ENCODE data around the gene GALNT11.
"Not testable (repeated sequence)": the region's sequence is repeated elsewhere in the genome, so short reads cannot be mapped to it uniquely, and the experiment has no call there.

GALNT11 gene

GRCh38 chr7:152074673-152075072 is 49.2 kb downstream of the GALNT11 start:
- DNase-seq (ENCODE audit: low read depth, low spot score): no peak

- DNase-seq (ENCODE audit: low read depth, low spot score): not testable (repeated sequence)
Measured at GRCh38 chr7:152075379-152075778, 49.9 kb downstream of the GALNT11 start.

- no peak for DNase-seq (ENCODE audit: low read depth, low spot score)
Measured at GRCh38 chr7:152076324-152076821, 50.9 kb downstream of the GALNT11 start.

GRCh38 chr7:152076940-152077933 is 51.8 kb downstream of the GALNT11 start:
- no peak for DNase-seq (ENCODE audit: low read depth, low spot score)

- DNase-seq (ENCODE audit: low read depth, low spot score): no peak
Measured at GRCh38 chr7:152078025-152078424, 52.6 kb downstream of the GALNT11 start.

- no peak for DNase-seq (ENCODE audit: low read depth, low spot score)
Measured at GRCh38 chr7:152078786-152079185, 53.3 kb downstream of the GALNT11 start.

- no peak for DNase-seq (ENCODE audit: low read depth, low spot score)
Measured at GRCh38 chr7:152081088-152081487, 55.6 kb downstream of the GALNT11 start.

- DNase-seq (ENCODE audit: low read depth, low spot score): not testable (repeated sequence)
Measured at GRCh38 chr7:152082073-152082721, 56.7 kb downstream of the GALNT11 start.

- no peak for DNase-seq (ENCODE audit: low read depth, low spot score)
Measured at GRCh38 chr7:152085131-152085530, 59.7 kb downstream of the GALNT11 start.

- DNase-seq (ENCODE audit: low read depth, low spot score): no peak
Measured at GRCh38 chr7:152086513-152086912, 61.0 kb downstream of the GALNT11 start.

- no peak for DNase-seq (ENCODE audit: low read depth, low spot score)
Measured at GRCh38 chr7:152089183-152089582, 63.7 kb downstream of the GALNT11 start.

- no peak for DNase-seq (ENCODE audit: low read depth, low spot score)
Measured at GRCh38 chr7:152090747-152091146, 65.3 kb downstream of the GALNT11 start.

- no peak for DNase-seq (ENCODE audit: low read depth, low spot score)
Measured at GRCh38 chr7:152093717-152094116, 68.2 kb downstream of the GALNT11 start.

- DNase-seq (ENCODE audit: low read depth, low spot score): no peak
Measured at GRCh38 chr7:152095771-152096170, 70.3 kb downstream of the GALNT11 start.

- no peak for DNase-seq (ENCODE audit: low read depth, low spot score)
Measured at GRCh38 chr7:152097330-152097729, 71.9 kb downstream of the GALNT11 start.

GRCh38 chr7:152103066-152103465 is 77.6 kb downstream of the GALNT11 start:
- no peak for DNase-seq (ENCODE audit: low read depth, low spot score)

- no peak for DNase-seq (ENCODE audit: low read depth, low spot score)
Measured at GRCh38 chr7:152103691-152104090, 78.2 kb downstream of the GALNT11 start.

- no peak for DNase-seq (ENCODE audit: low read depth, low spot score)
Measured at GRCh38 chr7:152105205-152105604, 79.7 kb downstream of the GALNT11 start.

- no peak for DNase-seq (ENCODE audit: low read depth, low spot score)
Measured at GRCh38 chr7:152106990-152107389, 81.5 kb downstream of the GALNT11 start.

- DNase-seq (ENCODE audit: low read depth, low spot score): no peak
Measured at GRCh38 chr7:152107945-152108344, 82.5 kb downstream of the GALNT11 start.

GRCh38 chr7:152108359-152108758 is 82.9 kb downstream of the GALNT11 start:
- DNase-seq (ENCODE audit: low read depth, low spot score): no peak

- DNase-seq (ENCODE audit: low read depth, low spot score): no peak
Measured at GRCh38 chr7:152112829-152113228, 87.4 kb downstream of the GALNT11 start.
